Measurements from ENCODE around the gene BMP10. TPM values are rescaled to one million over a fixed set of nuclear protein-coding genes. Genes with fewer than 3 reads are reported as not detected.

The BMP10 gene
- total and polyA plus RNA-seq, 2 of the 8 experiments (the other 6 are each of a cell fraction or from before 2014, with no cell fraction given), result not detected

- Histone ChIP-seq H3K36me3 (ENCODE audit: control insufficient read depth in 2 of 4, insufficient read depth in 4 of 4, low read length in 3 of 4) (no peaks in the 10 kb centered on the region), H2BK20ac (ENCODE audit: low read length) (no peak overlapping the region), H3K18ac (ENCODE audit: extremely low read depth, low read length) (no peak overlapping the region), H3K9ac (replicated peaks in 1 of 4; ENCODE audit: extremely low read depth in 1 of 4, low read depth in 3 of 4, low read length in 3 of 4) (no peak overlapping the region), H2AK5ac (ENCODE audit: low read depth, low read length) (no peak overlapping the region), H2BK5ac (ENCODE audit: low read depth, low read length) (no peak overlapping the region), H3K4ac (replicated peaks; ENCODE audit: insufficient read length, low read depth, low read length) (no peak overlapping the region), H3K4me1 (replicated peaks in 1 of 4; ENCODE audit: control insufficient read depth in 3 of 4, insufficient read depth in 4 of 4, low read length in 3 of 4) (no peaks in the 10 kb centered on the region), H2AFZ (ENCODE audit: low read length) (no peak overlapping the region), H3K79me2 (ENCODE audit: control insufficient read depth in 1 of 2, insufficient read depth in 2 of 2, low read length in 2 of 2) (no peaks in the 10 kb centered on the region), H3K4me2 (ENCODE audit: insufficient read depth in 1 of 2, low read depth in 2 of 2, low read length in 2 of 2) (no peak overlapping the region), H4K5ac (ENCODE audit: insufficient read length, low read depth, low read length) (no peak overlapping the region), H3K4me3 (ENCODE audit: extremely low read depth in 1 of 4, insufficient read depth in 2 of 4, low read depth in 3 of 4, low read length in 4 of 4) (no peak overlapping the region), H4K91ac (replicated peaks; ENCODE audit: insufficient read length, low read length) (no peak overlapping the region), H3K23ac (ENCODE audit: insufficient read length) (no peak overlapping the region), H2BK120ac (replicated peaks; ENCODE audit: low read depth, low read length) (no peak overlapping the region), H3K56ac (replicated peaks; ENCODE audit: insufficient read length, low read depth, low read length) (no peak overlapping the region), H2BK15ac (ENCODE audit: low read length) (no peak overlapping the region), H3K27me3 (replicated peaks in 1 of 4; ENCODE audit: control insufficient read depth in 3 of 4, extremely low read depth in 1 of 4, insufficient read depth in 3 of 4, low read length in 3 of 4) (no peaks in the 10 kb centered on the region), H4K8ac (ENCODE audit: extremely low read depth, insufficient read depth, low read length) (no peak overlapping the region), H4K20me1 (replicated peaks in 1 of 2; ENCODE audit: control insufficient read depth in 1 of 2, insufficient read depth in 2 of 2, low read length in 2 of 2) (no peaks in the 10 kb centered on the region), H3K79me1 (ENCODE audit: low read depth, low read length) (no peaks in the 10 kb centered on the region), H3K14ac (ENCODE audit: insufficient read length) (no peak overlapping the region), H3K27ac (ENCODE audit: low read depth, low read length) (no peak overlapping the region), H2BK12ac (ENCODE audit: low read depth, low read length) (no peak overlapping the region), H3K23me2 (ENCODE audit: low read depth, low read length) (no peaks in the 10 kb centered on the region), H3K9me3 (ENCODE audit: insufficient read depth in 2 of 2, low read depth in 1 of 2, low read length in 1 of 2) (no peaks in the 10 kb centered on the region)
- POLR2A ChIA-PET (ENCODE audit: partially characterized antibody), result no interaction called here
- WGBS, 2 experiments (ENCODE audit: extremely low coverage in 1 of 2, insufficient coverage in 1 of 2, insufficient read length in 1 of 2, insufficient replicate concordance in 2 of 2, low coverage in 1 of 2, low lambda C conversion rate in 2 of 2, missing lambda C conversion rate in 1 of 2), result 89% methylated on average over 3 of the region's 3 CpGs; no CpG with 5 or more reads in 1 of the 2 experiments
- FAIRE-seq (no peak), DNase-seq (ENCODE audit: low read depth in 1 of 2, low spot score in 2 of 2) (no peak)
- CTCF ChIA-PET (ENCODE audit: partially characterized antibody), result interaction anchor here (1.0 to 13.2 kb wide), 4 partner anchors 9 to 19 kb away, joined by 3 to 113 read pairs (median 6); no protein-coding TSS in a partner anchor
- TF ChIP-seq RNF2 (IDR thresholded peaks at IDR 0.05; ENCODE audit: borderline replicate concordance, low read depth, low read length, missing control alignments, poor library complexity, severe bottlenecking) (no peak), KDM1A (IDR thresholded peaks at IDR 0.05; ENCODE audit: borderline replicate concordance, low read length) (no peak), RFX5 (IDR thresholded peaks at IDR 0.05; ENCODE audit: borderline replicate concordance, low read depth, low read length) (no peak), JUND (IDR thresholded peaks at IDR 0.05; ENCODE audit: low read length) (no peak), CHD2 (IDR thresholded peaks at IDR 0.05; ENCODE audit: low read length) (no peak), RAD21 (IDR thresholded peaks at IDR 0.05 in 1 of 2, conservative IDR thresholded peaks at IDR 0.05 in 1 of 2; ENCODE audit: low read depth in 2 of 2, low read length in 2 of 2) (no peak), TCF12 (IDR thresholded peaks at IDR 0.05; ENCODE audit: low read depth, low read length) (no peak), ATF3 (IDR thresholded peaks at IDR 0.05; ENCODE audit: insufficient read depth, low read depth, low read length) (no peak), KDM4A (IDR thresholded peaks at IDR 0.05; ENCODE audit: low read depth, low read length, severe bottlenecking) (no peak), KDM5A (IDR thresholded peaks at IDR 0.05; ENCODE audit: low read length) (no peak), RBBP5 (IDR thresholded peaks at IDR 0.05; ENCODE audit: borderline replicate concordance, low read depth, low read length) (no peak), EP300 (IDR thresholded peaks at IDR 0.05; ENCODE audit: borderline replicate concordance in 1 of 2, low read depth in 2 of 2, low read length in 2 of 2) (no peak), ZNF274 (IDR thresholded peaks at IDR 0.05; ENCODE audit: borderline replicate concordance, extremely low read depth, low read length) (no peak)
Observed at GRCh38 chr2:68855550-68855949, 15.6 kb downstream of the BMP10 start.
